ENCODE results near the gene CSAD.
"Not testable (repeated sequence)": the region's sequence is repeated elsewhere in the genome, so short reads cannot be mapped to it uniquely, and the experiment has no call there.

Gene CSAD

GRCh38 chr12:53170876-53171724 lies 9.6 kb downstream of the CSAD start:
- TF ChIP-seq ZNF384 (IDR thresholded peaks at IDR 0.05): no peak
- ChIA-PET CTCF (interaction anchor here (1.1 to 1.5 kb wide), 3 partner anchors 12 to 40 kb away, joined by 5 to 6 read pairs (median 6); no protein-coding TSS in a partner anchor), POLR2A (interaction anchor here (1.0 to 1.1 kb wide), 2 partner anchors 9 to 12 kb away, joined by 3 to 7 read pairs; partner anchors contain the start of genes CSAD and ZNF740)
- DNase-seq (ENCODE audit: extremely low spot score): no peak

- ChIA-PET CTCF (interaction anchor here (1.5 kb wide), 1 partner anchor 11 kb away, joined by 6 read pairs; no protein-coding TSS in a partner anchor), POLR2A (interaction anchor here (1.0 to 1.1 kb wide), 2 partner anchors 10 to 11 kb away, joined by 3 to 7 read pairs; partner anchors contain the start of genes CSAD and ZNF740)
- no peak for TF ChIP-seq FOXA1 (IDR thresholded peaks at IDR 0.05)
- no peak for TF ChIP-seq ARNT (IDR thresholded peaks at IDR 0.05)
- TF ChIP-seq BHLHE40 (IDR thresholded peaks at IDR 0.05; ENCODE audit: borderline replicate concordance): no peak
- no peak for TF ChIP-seq TARDBP (IDR thresholded peaks at IDR 0.05)
- TF ChIP-seq CTBP1 (IDR thresholded peaks at IDR 0.05; ENCODE audit: borderline replicate concordance): no peak
- no peak for TF ChIP-seq L3MBTL2 (conservative IDR thresholded peaks at IDR 0.05)
- TF ChIP-seq NFRKB (IDR thresholded peaks at IDR 0.05): no peak
- no peak for TF ChIP-seq FOXK2 (IDR thresholded peaks at IDR 0.05)
- TF ChIP-seq FOXM1 (IDR thresholded peaks at IDR 0.05; ENCODE audit: borderline replicate concordance): no peak
- no peak for DNase-seq (ENCODE audit: extremely low spot score)
Measured at GRCh38 chr12:53170215-53170614, 10.5 kb downstream of the CSAD start.

- POLR2A ChIA-PET: no interaction called here
- TF ChIP-seq ZNF384 (IDR thresholded peaks at IDR 0.05) (no peak), FOXM1 (IDR thresholded peaks at IDR 0.05; ENCODE audit: borderline replicate concordance) (no peak), LEF1 (IDR thresholded peaks at IDR 0.05; ENCODE audit: borderline replicate concordance) (no peak), CTBP1 (IDR thresholded peaks at IDR 0.05; ENCODE audit: borderline replicate concordance) (no peak), ELF4 (IDR thresholded peaks at IDR 0.05) (no peak), NFRKB (IDR thresholded peaks at IDR 0.05) (no peak), TARDBP (IDR thresholded peaks at IDR 0.05) (no peak), FOXK2 (IDR thresholded peaks at IDR 0.05) (no peak), L3MBTL2 (conservative IDR thresholded peaks at IDR 0.05) (no peak), ARNT (IDR thresholded peaks at IDR 0.05) (no peak), SP1 (IDR thresholded peaks at IDR 0.05) (no peak), PKNOX1 (IDR thresholded peaks at IDR 0.05) (no peak), FOXA1 (IDR thresholded peaks at IDR 0.05) (no peak), SUZ12 (IDR thresholded peaks at IDR 0.05) (no peak)
- CTCF ChIA-PET: no interaction called here
- no peak for DNase-seq (ENCODE audit: extremely low spot score)
Measured at GRCh38 chr12:53169644-53170043, 11.1 kb downstream of the CSAD start.

GRCh38 chr12:53166837-53167236 lies 13.9 kb downstream of the CSAD start:
- ChIA-PET POLR2A (interaction anchor here (1.2 kb wide), 1 partner anchor 14 kb away, joined by 4 read pairs; the partner anchor contains the start of genes CSAD and ZNF740), CTCF (no interaction called here)
- no peak for TF ChIP-seq LEF1 (IDR thresholded peaks at IDR 0.05; ENCODE audit: borderline replicate concordance)
- no peak for TF ChIP-seq FOXM1 (IDR thresholded peaks at IDR 0.05; ENCODE audit: borderline replicate concordance)
- TF ChIP-seq NFRKB (IDR thresholded peaks at IDR 0.05): no peak
- no peak for TF ChIP-seq CTBP1 (IDR thresholded peaks at IDR 0.05; ENCODE audit: borderline replicate concordance)
- TF ChIP-seq L3MBTL2 (conservative IDR thresholded peaks at IDR 0.05): no peak
- no peak for TF ChIP-seq ARNT (IDR thresholded peaks at IDR 0.05)
- TF ChIP-seq ELF4 (IDR thresholded peaks at IDR 0.05): no peak
- no peak for TF ChIP-seq FOXK2 (IDR thresholded peaks at IDR 0.05)
- no peak for TF ChIP-seq PKNOX1 (IDR thresholded peaks at IDR 0.05)
- no peak for TF ChIP-seq ZNF384 (IDR thresholded peaks at IDR 0.05)
- no peak for TF ChIP-seq SP1 (IDR thresholded peaks at IDR 0.05)
- no peak for TF ChIP-seq HDGF (IDR thresholded peaks at IDR 0.05; ENCODE audit: borderline replicate concordance)
- TF ChIP-seq BHLHE40 (IDR thresholded peaks at IDR 0.05; ENCODE audit: borderline replicate concordance): no peak
- DNase-seq (ENCODE audit: extremely low spot score): no peak

- CTCF ChIA-PET; DNase-seq (ENCODE audit: extremely low spot score): not testable (repeated sequence)
- POLR2A ChIA-PET: interaction anchor here (1.0 kb wide), 1 partner anchor 18 kb away, joined by 3 read pairs; the partner anchor contains the start of genes CSAD and ZNF740
Measured at GRCh38 chr12:53163008-53163407, 17.7 kb downstream of the CSAD start.

GRCh38 chr12:53161119-53161911 lies 19.4 kb downstream of the CSAD start:
- TF ChIP-seq FOXA1 (IDR thresholded peaks at IDR 0.05) (no peak), HDGF (IDR thresholded peaks at IDR 0.05; ENCODE audit: borderline replicate concordance) (no peak), CTBP1 (IDR thresholded peaks at IDR 0.05; ENCODE audit: borderline replicate concordance) (no peak), ARNT (IDR thresholded peaks at IDR 0.05) (no peak), BHLHE40 (IDR thresholded peaks at IDR 0.05; ENCODE audit: borderline replicate concordance) (no peak), SUZ12 (IDR thresholded peaks at IDR 0.05) (no peak), FOXK2 (IDR thresholded peaks at IDR 0.05) (no peak), LEF1 (IDR thresholded peaks at IDR 0.05; ENCODE audit: borderline replicate concordance) (no peak), SP1 (IDR thresholded peaks at IDR 0.05) (no peak), PKNOX1 (IDR thresholded peaks at IDR 0.05) (no peak), ZNF384 (IDR thresholded peaks at IDR 0.05) (no peak)
- DNase-seq (ENCODE audit: extremely low spot score): no peak
- ChIA-PET POLR2A (interaction anchor here (2.1 to 3.7 kb wide), 2 partner anchors 20 to 134 kb away, joined by 6 to 27 read pairs; partner anchors contain the start of genes CSAD, PFDN5 and ZNF740), CTCF (interaction anchor here (0.9 to 3.5 kb wide), 5 partner anchors 13 to 53 kb away, joined by 5 to 21 read pairs (median 15); no protein-coding TSS in a partner anchor)

Data from HEK293T (cell line).